ENCODE measurements around the gene LEF1.
A peak's percentile ranks its signal among the peaks of the same experiment; 100 is the strongest.

Gene LEF1

DNA sequence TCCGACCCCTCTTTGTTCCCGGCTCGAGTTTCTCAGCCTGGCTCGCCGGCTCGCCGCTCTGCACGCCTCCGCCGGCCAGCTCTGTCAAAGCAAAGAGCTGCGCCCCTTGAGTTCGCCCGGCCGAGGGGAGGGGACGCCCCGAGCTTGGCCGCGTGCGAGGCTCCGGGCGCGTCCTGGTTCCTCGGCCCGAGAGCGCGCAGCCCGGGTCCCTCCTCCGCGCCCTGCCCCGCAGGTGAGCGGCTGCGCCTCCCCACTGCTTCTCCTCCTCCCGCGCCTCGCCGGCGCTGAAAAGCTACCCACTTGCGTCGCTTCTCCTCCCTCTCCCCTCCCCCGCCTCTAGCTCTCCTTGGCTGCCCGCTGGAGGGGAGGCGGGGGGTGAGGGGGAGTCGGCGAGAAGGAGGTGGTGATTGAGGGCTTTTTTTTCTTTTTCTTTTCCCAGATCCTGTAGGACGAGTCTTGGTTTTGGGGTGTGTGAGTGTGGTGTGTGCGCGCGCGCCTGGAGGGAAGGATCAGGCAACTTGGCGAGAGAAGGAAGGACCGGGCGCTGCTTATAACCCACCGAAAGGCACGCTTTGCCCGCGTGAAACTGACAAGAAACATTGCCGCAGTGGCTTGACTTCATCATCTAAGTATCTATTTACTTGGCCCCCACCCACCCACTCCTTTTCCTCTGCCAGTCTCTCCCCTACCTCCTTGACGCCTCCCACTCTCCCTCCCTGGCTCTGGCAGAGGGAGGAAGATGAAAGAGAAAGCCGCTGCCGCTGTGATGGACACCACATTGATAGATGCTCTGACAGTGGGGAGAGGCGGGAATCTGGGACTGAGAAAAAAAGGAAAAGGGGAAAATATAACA, at the start of gene LEF1:
LEF1 (minus strand) TSS at position 262 of the 853 bp plus-strand sequence. CDS start 1,165 bp downstream, outside the sequence.
- H3K36me3 ChIP-seq = no peaks in the 10 kb centered on the region
- intact Hi-C loops (cut with DNase I; ENCODE audit: low total_unique reads) = no loop called here
- no peak within 1 kb of the TSS for H3K27ac ChIP-seq
- TF ChIP-seq, protein P1, sequence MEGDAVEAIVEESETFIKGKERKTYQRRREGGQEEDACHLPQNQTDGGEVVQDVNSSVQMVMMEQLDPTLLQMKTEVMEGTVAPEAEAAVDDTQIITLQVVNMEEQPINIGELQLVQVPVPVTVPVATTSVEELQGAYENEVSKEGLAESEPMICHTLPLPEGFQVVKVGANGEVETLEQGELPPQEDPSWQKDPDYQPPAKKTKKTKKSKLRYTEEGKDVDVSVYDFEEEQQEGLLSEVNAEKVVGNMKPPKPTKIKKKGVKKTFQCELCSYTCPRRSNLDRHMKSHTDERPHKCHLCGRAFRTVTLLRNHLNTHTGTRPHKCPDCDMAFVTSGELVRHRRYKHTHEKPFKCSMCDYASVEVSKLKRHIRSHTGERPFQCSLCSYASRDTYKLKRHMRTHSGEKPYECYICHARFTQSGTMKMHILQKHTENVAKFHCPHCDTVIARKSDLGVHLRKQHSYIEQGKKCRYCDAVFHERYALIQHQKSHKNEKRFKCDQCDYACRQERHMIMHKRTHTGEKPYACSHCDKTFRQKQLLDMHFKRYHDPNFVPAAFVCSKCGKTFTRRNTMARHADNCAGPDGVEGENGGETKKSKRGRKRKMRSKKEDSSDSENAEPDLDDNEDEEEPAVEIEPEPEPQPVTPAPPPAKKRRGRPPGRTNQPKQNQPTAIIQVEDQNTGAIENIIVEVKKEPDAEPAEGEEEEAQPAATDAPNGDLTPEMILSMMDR (IDR thresholded peaks at IDR 0.05) = no peak
- peaks cover 0 to 53% (median 41%) of the 10 kb centered on the region in 4 donors for H3K4me1 ChIP-seq
- no peak for DNase-seq
- peaks cover 0 to 96% of the 10 kb centered on the region in 2 donors for H3K27me3 ChIP-seq
- H3K9me3 ChIP-seq = no peaks in the 10 kb centered on the region
- H3K4me3 ChIP-seq = peak within 1 kb of the TSS; percentile 51 to 60

DNA sequence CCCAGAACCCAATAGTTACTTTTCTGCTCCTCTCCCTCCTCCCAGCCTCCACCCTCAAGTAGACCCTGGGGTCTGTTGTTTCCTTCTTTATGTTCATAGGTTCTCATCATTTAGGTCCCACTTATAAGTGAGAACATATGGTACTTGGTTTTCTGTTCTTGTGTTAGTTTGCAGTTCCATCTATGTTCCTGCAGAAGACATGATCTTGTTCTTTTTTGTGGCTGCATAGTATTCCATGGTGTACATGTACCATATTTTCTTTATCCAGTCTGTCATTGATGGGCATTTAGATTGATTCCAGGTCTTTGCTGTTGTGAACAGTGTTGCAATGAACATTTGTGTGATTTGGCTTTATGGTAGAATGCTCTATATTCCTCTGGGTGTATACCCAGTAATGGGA, 47.8 kb upstream of the LEF1 start:
- no peak overlapping the region for H3K4me3 ChIP-seq
- no peak for DNase-seq
- H3K4me1 ChIP-seq = no peaks in the 10 kb centered on the region
- no peak overlapping the region for H3K27ac ChIP-seq
- TF ChIP-seq, protein P1 (IDR thresholded peaks at IDR 0.05) = no peak
- no peaks in the 10 kb centered on the region for H3K9me3 ChIP-seq
- H3K36me3 ChIP-seq = no peaks in the 10 kb centered on the region
- intact Hi-C loops (cut with DNase I; ENCODE audit: low total_unique reads) = no loop called here
- no peaks in the 10 kb centered on the region for H3K27me3 ChIP-seq

DNA sequence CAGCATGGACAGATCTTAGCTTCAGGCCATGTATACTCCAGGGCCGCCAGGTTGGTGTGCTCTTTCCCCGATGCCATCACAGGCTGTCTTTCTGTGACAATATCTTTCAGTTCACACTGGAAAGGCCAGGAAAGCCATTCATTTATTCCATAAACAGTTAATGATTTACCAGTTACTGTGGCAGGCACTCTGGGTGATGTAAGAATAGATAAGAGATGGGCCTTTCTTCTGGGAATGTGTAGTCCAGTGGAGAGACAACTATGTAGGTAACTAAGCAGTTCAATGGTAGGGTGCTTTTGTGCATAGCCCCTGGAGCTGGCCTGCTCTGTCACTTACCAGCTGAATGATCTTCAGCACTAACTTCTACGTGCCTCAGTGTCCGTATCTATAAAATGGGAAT, 46.3 kb upstream of the LEF1 start:
- intact Hi-C loops (cut with DNase I; ENCODE audit: low total_unique reads) = no loop called here
- TF ChIP-seq, protein P1 (IDR thresholded peaks at IDR 0.05) = no peak
- Histone ChIP-seq H3K9me3 (no peaks in the 10 kb centered on the region), H3K36me3 (no peaks in the 10 kb centered on the region), H3K27ac (no peak overlapping the region), H3K27me3 (no peaks in the 10 kb centered on the region), H3K4me1 (no peaks in the 10 kb centered on the region), H3K4me3 (no peak overlapping the region)
- no peak for DNase-seq

DNA sequence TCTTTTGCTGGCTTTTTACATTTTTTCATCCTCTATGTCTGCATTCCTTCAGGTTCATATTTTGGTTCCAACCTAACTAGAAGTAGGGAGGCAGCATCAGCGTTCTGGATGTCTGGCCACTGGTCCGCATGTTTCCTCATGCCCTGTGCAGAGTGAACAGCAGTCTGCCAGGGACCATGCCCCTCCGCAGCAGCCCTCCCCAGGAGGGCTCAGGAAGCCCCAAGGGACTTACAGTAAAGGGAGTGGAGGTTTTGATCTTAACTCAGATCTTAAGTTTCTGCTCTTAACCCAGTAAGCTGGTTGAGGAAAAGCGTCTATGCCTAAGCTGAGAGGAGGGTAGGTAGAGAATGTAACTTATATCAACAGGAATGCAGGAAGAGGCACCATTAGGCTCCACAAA, 45.0 kb upstream of the LEF1 start:
- Histone ChIP-seq H3K27me3 (no peaks in the 10 kb centered on the region), H3K4me1 (no peaks in the 10 kb centered on the region), H3K9me3 (no peaks in the 10 kb centered on the region), H3K36me3 (no peaks in the 10 kb centered on the region), H3K27ac (no peak overlapping the region), H3K4me3 (no peak overlapping the region)
- intact Hi-C loops (cut with DNase I; ENCODE audit: low total_unique reads) = no loop called here
- no peak for DNase-seq
- TF ChIP-seq, protein P1 (IDR thresholded peaks at IDR 0.05) = no peak

DNA sequence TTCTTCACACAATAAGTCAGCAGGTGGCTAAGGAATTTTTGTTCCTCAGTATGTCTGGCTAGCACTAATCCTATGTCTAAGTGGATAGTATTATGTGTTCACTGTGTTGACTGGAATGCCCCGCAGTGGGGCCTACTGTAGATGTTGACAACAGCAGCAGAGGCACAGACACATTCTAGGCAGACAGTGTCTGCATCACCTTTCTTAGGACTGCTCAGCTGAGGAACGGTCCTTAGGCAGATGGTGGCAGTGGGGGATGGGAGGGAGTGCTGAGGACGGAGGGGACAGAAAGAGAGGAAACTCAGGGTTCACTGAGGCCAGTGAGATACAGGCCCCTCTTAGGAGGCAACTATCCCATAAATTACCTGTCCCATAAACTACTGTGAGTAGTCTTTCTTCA, 44.6 kb upstream of the LEF1 start:
- Histone ChIP-seq H3K27ac (no peak overlapping the region), H3K27me3 (no peaks in the 10 kb centered on the region), H3K9me3 (no peaks in the 10 kb centered on the region), H3K4me3 (no peak overlapping the region), H3K4me1 (no peaks in the 10 kb centered on the region), H3K36me3 (no peaks in the 10 kb centered on the region)
- no peak for DNase-seq
- intact Hi-C loops (cut with DNase I; ENCODE audit: low total_unique reads) = no loop called here
- TF ChIP-seq, protein P1 (IDR thresholded peaks at IDR 0.05) = no peak
